HepG2 (cell line): ENCODE measurements around the gene FBXW8. TPM values are rescaled to one million over a fixed set of nuclear protein-coding genes. Genes with fewer than 3 reads are reported as not detected.
A peak's percentile ranks its signal among the peaks of the same experiment; 100 is the strongest.

Experiments
- ADNP ChIP-seq: sonication (generic); formaldehyde crosslinking; IDR thresholded peaks from 2 replicates; pipeline ENCODE4 v1.4.0; 2020; ENCODE audit warnings: missing genetic modification reagents
- ATF3 ChIP-seq: sonication (generic); formaldehyde crosslinking; IDR thresholded peaks from 2 replicates; pipeline ENCODE4 v1.4.0; 2020; ENCODE audit warnings: missing genetic modification reagents
- DPF2 ChIP-seq: sonication (generic); formaldehyde crosslinking; IDR thresholded peaks from 2 replicates; pipeline ENCODE4 v1.4.0; 2020; ENCODE audit warnings: mild to moderate bottlenecking, low read depth, missing genetic modification reagents, borderline replicate concordance
- FOXK1 ChIP-seq: sonication (generic); formaldehyde crosslinking; IDR thresholded peaks from 2 replicates; pipeline ENCODE4 v1.4.0; 2020; ENCODE audit warnings: low read depth, missing genetic modification reagents, borderline replicate concordance
- FOXO1 ChIP-seq: sonication (generic); formaldehyde crosslinking; IDR thresholded peaks from 2 replicates; pipeline ENCODE4 v1.4.0; 2020; ENCODE audit warnings: missing genetic modification reagents
- HNF4G ChIP-seq, 2 experiments: sonication (generic) in 1 of 2; formaldehyde crosslinking in 1 of 2; IDR thresholded peaks; 2 replicates each; pipeline versions ENCODE4 v1.4.0 to v1.6.1; 2011 to 2020; ENCODE audit warnings: borderline replicate concordance in 2 of 2, low read depth in 2 of 2, mild to moderate bottlenecking in 2 of 2, low read length in 1 of 2, missing genetic modification reagents in 1 of 2, moderate library complexity in 1 of 2
- KDM3A ChIP-seq: IDR thresholded peaks from 2 replicates; pipeline ENCODE4 v1.6.1; 2018; ENCODE audit warnings: low read depth, missing compliant biosample characterization
- KMT2A ChIP-seq: sonication (generic); formaldehyde crosslinking; IDR thresholded peaks from 2 replicates; pipeline ENCODE4 v1.4.0; 2020; ENCODE audit warnings: missing genetic modification reagents
- NFATC3 ChIP-seq: sonication (generic); formaldehyde crosslinking; IDR thresholded peaks from 2 replicates; pipeline ENCODE4 v1.5.1; 2020; ENCODE audit warnings: mild to moderate bottlenecking, missing genetic modification reagents
- NFKBIZ ChIP-seq: IDR thresholded peaks from 2 replicates; pipeline ENCODE4 v1.6.1; 2018; ENCODE audit warnings: missing genetic modification reagents, missing compliant biosample characterization
- PHF8 ChIP-seq: sonication (generic); formaldehyde crosslinking; IDR thresholded peaks from 2 replicates; pipeline ENCODE4 v1.5.0; 2020; ENCODE audit warnings: missing genetic modification reagents
- RBM39 ChIP-seq: fragments of 200-400 bp; formaldehyde crosslinking; IDR thresholded peaks from one replicate; pipeline ENCODE4 v1.6.1; 2018; ENCODE audit warnings: antibody characterized with exemption, mild to moderate bottlenecking, low read depth, low read length; ENCODE audit not compliant: poor library complexity, severe bottlenecking
- SMAD3 ChIP-seq: sonication (generic); formaldehyde crosslinking; IDR thresholded peaks from 2 replicates; pipeline ENCODE4 v1.4.0; 2020; ENCODE audit warnings: missing genetic modification reagents
- SOX6 ChIP-seq, 2 experiments: fragments of 450-650 bp in 1 of 2; sonication (generic) in 1 of 2; formaldehyde crosslinking in 1 of 2; IDR thresholded peaks; 2 replicates each; pipeline versions ENCODE4 v1.4.0 to v1.6.1; 2017 to 2020; ENCODE audit warnings: antibody characterized with exemption in 1 of 2, mild to moderate bottlenecking in 1 of 2, missing genetic modification reagents in 1 of 2
- TBX2 ChIP-seq: sonication (generic); formaldehyde crosslinking; IDR thresholded peaks from 2 replicates; pipeline ENCODE4 v1.5.0; 2020; ENCODE audit warnings: missing genetic modification reagents, mild to moderate bottlenecking, borderline replicate concordance
- TERF1 ChIP-seq: sonication (generic); formaldehyde crosslinking; IDR thresholded peaks from 2 replicates; pipeline ENCODE4 v1.8.0; 2022; ENCODE audit warnings: mild to moderate bottlenecking, missing genetic modification reagents, moderate library complexity
- THRA ChIP-seq: sonication (generic); formaldehyde crosslinking; IDR thresholded peaks from 2 replicates; pipeline ENCODE4 v1.4.0; 2020; ENCODE audit warnings: missing genetic modification reagents, borderline replicate concordance
- ZNF205 ChIP-seq: IDR thresholded peaks from 2 replicates; pipeline ENCODE4 v1.6.1; 2018; ENCODE audit warnings: missing biosample characterization, missing genetic modification reagents
- ZNF230 ChIP-seq: sonication (generic); formaldehyde crosslinking; IDR thresholded peaks from 2 replicates; pipeline ENCODE4 v1.4.0; 2020; ENCODE audit warnings: mild to moderate bottlenecking, missing genetic modification reagents
- ZNF275 ChIP-seq: sonication (generic); formaldehyde crosslinking; IDR thresholded peaks from 2 replicates; pipeline ENCODE4 v1.8.0; 2022; ENCODE audit warnings: missing genetic modification reagents, mild to moderate bottlenecking, inconsistent platforms, borderline replicate concordance
- ZNF292 ChIP-seq: sonication (generic); formaldehyde crosslinking; IDR thresholded peaks from 2 replicates; pipeline ENCODE4 v1.8.1; 2022; ENCODE audit warnings: mild to moderate bottlenecking, low read depth, missing genetic modification reagents, borderline replicate concordance
- ZNF329 ChIP-seq: sonication (generic); formaldehyde crosslinking; IDR thresholded peaks from 2 replicates; pipeline ENCODE4 v1.9.0; 2021; ENCODE audit warnings: low read depth, mild to moderate bottlenecking, missing genetic modification reagents
- ZNF460 ChIP-seq: sonication (generic); formaldehyde crosslinking; IDR thresholded peaks from 2 replicates; pipeline ENCODE4 v1.5.1; 2020; ENCODE audit warnings: missing genetic modification reagents, mild to moderate bottlenecking, borderline replicate concordance
- ZNF788 ChIP-seq: sonication (generic); formaldehyde crosslinking; IDR thresholded peaks from 2 replicates; pipeline ENCODE4 v1.5.0; 2020; ENCODE audit warnings: mild to moderate bottlenecking, missing genetic modification reagents, borderline replicate concordance
- polyA plus RNA-seq, 8 experiments: library from polyadenylated mRNA; depleted of rRNA in 3 of 8; stranded (reverse) in 7 of 8; unstranded in 1 of 8; fragments of >200 nt; fragmentation: Illumina TruSeq in 4 of 8; extraction: Trizol in 4 of 8; gene quantifications; 2 replicates each; pipeline versions ENCODE4 v1.2.1 to v1.2.3, GENCODE V29; 2011 to 2016; ENCODE audit warnings: low read depth in 4 of 8, missing spikeins in 1 of 8, mixed read lengths in 1 of 8; ENCODE audit not compliant: insufficient read depth in 1 of 8
- total RNA-seq, 5 experiments: library from RNA; depleted of rRNA; stranded (reverse); fragments of >200 nt; fragmentation: Illumina TruSeq; extraction: Trizol; gene quantifications; 2 replicates each; pipeline ENCODE4 v1.2.3, GENCODE V29; 2016; ENCODE audit warnings: low read depth in 1 of 5

Gene FBXW8
- total and polyA plus RNA-seq, 2 of the 13 experiments (the other 11 are each of a cell fraction or from before 2014, with no cell fraction given), result 5.1 to 5.9 TPM

- TF ChIP-seq RBM39, result no peak
- TF ChIP-seq ZNF205, result peak; percentile 36; the same call in 1 of the 2 replicates
- no peak for TF ChIP-seq TERF1 (CRISPR knock-in tag)
- no peak for TF ChIP-seq ZNF329
- TF ChIP-seq THRA (CRISPR knock-in tag), result peak; percentile 77; the same call in 1 of the 2 replicates
- peak; percentile 64; the same call in 1 of the 2 replicates for TF ChIP-seq ZNF788 (CRISPR knock-in tag)
- 0 out of 2 replicates have a peak, but pooled peaks have one; percentile 45 for TF ChIP-seq KMT2A (CRISPR knock-in tag)
- TF ChIP-seq DPF2, result peak; percentile 75; the same call in 1 of the 2 replicates
- TF ChIP-seq SMAD3 (CRISPR knock-in tag), result peak; percentile 13; the same call in 1 of the 2 replicates
- TF ChIP-seq NFATC3 (CRISPR knock-in tag), result no peak
- no peak for TF ChIP-seq ADNP
- TF ChIP-seq ZNF230 (CRISPR knock-in tag), result peak; percentile 48; the same call in 1 of the 2 replicates
- TF ChIP-seq FOXO1, result peak; percentile 58; the same call in 1 of the 2 replicates
- no peak for TF ChIP-seq SOX6 (IDR thresholded peaks at IDR 0.05)
- peak; percentile 57; the same call in 1 of the 2 replicates for TF ChIP-seq SOX6 (CRISPR knock-in tag; IDR thresholded peaks at IDR 0.05)
- TF ChIP-seq TBX2 (CRISPR knock-in tag), result peak; percentile 62
- TF ChIP-seq PHF8 (CRISPR knock-in tag), result peak; percentile 55; the same call in 1 of the 2 replicates
- TF ChIP-seq HNF4G (IDR thresholded peaks at IDR 0.05; ENCODE audit: borderline replicate concordance, low read depth, low read length), result peak; percentile 63
- TF ChIP-seq HNF4G (CRISPR knock-in tag; IDR thresholded peaks at IDR 0.05; ENCODE audit: borderline replicate concordance, low read depth), result 0 out of 2 replicates have a peak, but pooled peaks have one; percentile 73
- TF ChIP-seq NFKBIZ (CRISPR knock-in tag), result 0 out of 2 replicates have a peak, but pooled peaks have one; percentile 71
- 0 out of 2 replicates have a peak, but pooled peaks have one; percentile 12 for TF ChIP-seq KDM3A
- TF ChIP-seq FOXK1 (CRISPR knock-in tag), result peak; percentile 3; the same call in 1 of the 2 replicates
- no peak for TF ChIP-seq ZNF460 (CRISPR knock-in tag)
- TF ChIP-seq ZNF275 (CRISPR knock-in tag), result 0 out of 2 replicates have a peak, but pooled peaks have one; percentile 25
- 0 out of 2 replicates have a peak, but pooled peaks have one; percentile 82 for TF ChIP-seq ZNF292 (CRISPR knock-in tag)
- TF ChIP-seq ATF3, result 0 out of 2 replicates have a peak, but pooled peaks have one; percentile 14
These were observed 134.6 kb downstream of the FBXW8 start (continued) for GRCh38 chr12:117045160-117046010.
